HG02642 (cell line): ENCODE results near the gene PALLD.
"Not testable (repeated sequence)": the region's sequence is repeated elsewhere in the genome, so short reads cannot be mapped to it uniquely, and the experiment has no call there.

ENCODE experiments used
- ATAC-seq: cut with Tn5 transposase; IDR thresholded peaks from one replicate; pipeline ENCODE4 v1.9.1; 2021; ENCODE audit warnings: mild to moderate bottlenecking; ENCODE audit not compliant: unreplicated experiment, poor library complexity

PALLD gene

GRCh38 chr4:168690199-168690598 lies 193.3 kb downstream of the PALLD start:
- ATAC-seq, result no peak

- ATAC-seq, result no peak
Measured at GRCh38 chr4:168691631-168692369, 194.9 kb downstream of the PALLD start.

GRCh38 chr4:168693750-168694490 lies 197.1 kb downstream of the PALLD start:
- no peak for ATAC-seq

DNA sequence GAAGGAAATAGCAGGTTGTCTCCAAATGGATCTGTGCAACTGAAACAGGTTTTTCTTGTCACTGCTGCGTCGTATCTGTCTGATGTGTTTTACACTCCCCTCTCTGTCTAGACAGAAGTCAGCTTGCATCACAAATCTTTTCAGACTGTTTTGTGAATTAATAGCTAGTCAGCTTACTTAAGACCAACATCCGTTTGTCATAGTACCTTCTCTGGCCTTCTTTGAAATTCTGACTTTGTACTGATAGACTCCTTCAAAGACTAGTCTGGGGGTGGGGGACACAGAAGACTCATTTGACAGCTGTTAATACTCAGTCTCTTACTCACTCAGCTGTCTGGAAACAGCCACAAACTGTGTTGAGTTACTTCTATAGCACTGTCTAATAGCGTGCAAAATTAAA lies 197.8 kb downstream of the PALLD start:
- no peak for ATAC-seq

DNA sequence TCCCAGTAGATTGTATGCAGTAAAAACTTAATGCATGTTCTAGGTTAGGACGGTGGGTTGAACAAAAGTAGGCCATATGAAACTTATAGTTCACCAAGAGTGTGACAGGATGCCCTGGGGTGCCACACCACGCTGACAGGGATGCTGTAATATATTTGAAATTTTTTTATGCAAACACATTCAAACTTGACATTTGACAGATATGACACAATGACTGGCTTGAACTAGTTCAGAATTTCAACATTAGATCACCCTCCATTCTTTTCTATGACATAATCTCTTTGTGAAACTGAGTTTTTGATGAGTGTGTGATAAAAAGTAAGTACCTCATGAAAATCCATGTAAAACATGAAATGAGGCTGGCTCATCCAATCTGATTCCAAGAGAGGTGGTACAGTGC lies 198.4 kb downstream of the PALLD start:
- no peak for ATAC-seq

DNA sequence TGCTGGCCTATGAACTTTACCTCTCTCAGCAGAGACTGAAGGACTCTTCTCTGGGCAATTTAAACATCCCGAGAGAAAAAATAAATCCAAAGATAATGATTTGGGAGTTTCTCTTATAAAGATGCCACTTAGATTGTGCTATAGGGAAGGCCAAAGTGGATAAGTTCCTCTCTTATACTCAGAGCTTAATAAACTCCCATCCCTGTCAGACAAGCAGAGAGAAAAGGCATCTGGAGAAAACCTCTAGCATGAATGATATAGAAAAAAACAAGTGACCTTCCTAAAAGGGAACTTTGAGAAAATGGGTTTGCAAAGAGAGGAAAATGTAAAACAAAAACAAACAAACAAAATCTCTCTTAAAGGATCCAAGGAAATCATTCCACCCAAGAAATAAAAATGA lies 199.4 kb downstream of the PALLD start:
- ATAC-seq, result no peak

DNA sequence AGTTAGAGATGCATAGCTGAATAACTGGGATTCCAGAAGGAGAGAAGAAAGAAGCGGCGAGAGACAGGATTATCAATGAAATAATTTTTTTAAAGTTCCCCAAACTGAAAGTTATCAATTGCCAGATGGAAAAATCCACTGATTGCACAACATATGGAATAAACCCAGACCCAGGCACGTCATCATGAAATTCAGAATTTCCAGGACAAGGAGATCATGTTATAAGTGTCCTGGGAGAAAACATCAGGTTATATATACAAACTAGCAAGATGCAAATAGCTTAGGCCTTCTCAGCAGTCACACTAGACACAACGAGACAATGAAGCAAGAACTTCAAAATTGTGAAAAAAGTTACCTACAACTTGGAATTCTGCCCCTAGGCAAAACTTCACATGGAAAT lies 200.0 kb downstream of the PALLD start:
- no peak for ATAC-seq

- no peak for ATAC-seq
Measured at GRCh38 chr4:168699224-168699878, 202.5 kb downstream of the PALLD start.

- ATAC-seq, result no peak
Measured at GRCh38 chr4:168701061-168701460, 204.2 kb downstream of the PALLD start.

DNA sequence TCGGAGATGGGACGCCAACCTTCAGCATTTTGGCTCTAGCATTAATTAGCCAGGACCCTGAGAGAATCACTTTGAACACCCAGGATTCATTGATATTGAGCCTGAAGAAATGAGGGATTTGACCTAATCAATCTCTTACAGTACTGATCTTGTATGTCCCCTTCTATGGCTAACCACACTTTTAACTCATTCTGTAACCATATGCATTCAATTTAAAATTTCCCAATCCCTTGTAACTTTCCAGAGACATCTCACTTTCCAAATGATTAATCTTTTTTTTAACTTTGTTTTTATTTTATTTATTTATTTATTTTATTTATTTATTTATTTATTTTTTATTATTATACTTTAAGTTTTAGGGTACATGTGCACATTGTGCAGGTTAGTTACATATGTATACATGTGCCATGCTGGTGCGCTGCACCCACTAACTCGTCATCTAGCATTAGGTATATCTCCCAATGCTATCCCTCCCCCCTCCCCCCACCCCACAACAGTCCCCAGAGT lies 205.8 kb downstream of the PALLD start:
- not testable (repeated sequence) for ATAC-seq

DNA sequence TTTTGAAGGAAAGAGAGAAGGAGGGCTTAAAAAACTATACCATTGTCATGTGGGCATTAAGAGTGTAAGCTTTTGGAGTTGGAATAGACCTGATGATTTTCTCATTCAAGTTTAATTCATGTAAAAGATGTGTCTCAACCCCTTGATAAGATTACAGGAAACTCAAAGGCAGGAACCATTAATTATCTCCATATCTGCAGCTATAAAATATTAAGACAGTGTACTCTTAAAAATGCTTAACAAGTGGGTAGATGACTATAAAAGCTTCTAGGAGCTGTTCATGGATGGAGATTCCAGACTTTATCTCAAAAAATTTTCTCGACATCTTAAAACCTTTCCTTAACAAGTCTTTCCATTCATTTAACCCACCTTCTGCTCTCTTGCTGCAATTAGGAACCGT lies 208.3 kb downstream of the PALLD start:
- ATAC-seq, result no peak

- no peak for ATAC-seq
Measured at GRCh38 chr4:168707205-168707604, 210.4 kb downstream of the PALLD start.

DNA sequence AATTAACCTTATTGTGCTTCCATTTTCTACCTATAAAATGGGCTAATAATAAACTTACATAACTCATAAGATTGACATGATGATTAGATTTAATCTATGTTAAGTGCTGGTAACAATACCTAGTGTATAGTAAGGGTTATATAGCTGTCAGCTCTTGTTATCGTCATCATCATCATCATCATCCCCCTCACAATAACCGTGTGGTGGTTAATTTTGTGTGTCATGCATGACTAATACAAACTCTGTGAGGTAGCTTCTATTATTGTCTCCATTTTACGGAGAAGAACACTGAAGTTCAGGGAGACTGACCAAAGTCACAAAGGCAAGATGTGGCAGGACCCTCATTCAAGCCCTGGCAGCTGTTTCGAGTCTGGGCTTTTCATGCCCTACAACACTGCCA lies 211.3 kb downstream of the PALLD start:
- no peak for ATAC-seq

GRCh38 chr4:168710353-168710946 lies 213.6 kb downstream of the PALLD start:
- no peak for ATAC-seq

DNA sequence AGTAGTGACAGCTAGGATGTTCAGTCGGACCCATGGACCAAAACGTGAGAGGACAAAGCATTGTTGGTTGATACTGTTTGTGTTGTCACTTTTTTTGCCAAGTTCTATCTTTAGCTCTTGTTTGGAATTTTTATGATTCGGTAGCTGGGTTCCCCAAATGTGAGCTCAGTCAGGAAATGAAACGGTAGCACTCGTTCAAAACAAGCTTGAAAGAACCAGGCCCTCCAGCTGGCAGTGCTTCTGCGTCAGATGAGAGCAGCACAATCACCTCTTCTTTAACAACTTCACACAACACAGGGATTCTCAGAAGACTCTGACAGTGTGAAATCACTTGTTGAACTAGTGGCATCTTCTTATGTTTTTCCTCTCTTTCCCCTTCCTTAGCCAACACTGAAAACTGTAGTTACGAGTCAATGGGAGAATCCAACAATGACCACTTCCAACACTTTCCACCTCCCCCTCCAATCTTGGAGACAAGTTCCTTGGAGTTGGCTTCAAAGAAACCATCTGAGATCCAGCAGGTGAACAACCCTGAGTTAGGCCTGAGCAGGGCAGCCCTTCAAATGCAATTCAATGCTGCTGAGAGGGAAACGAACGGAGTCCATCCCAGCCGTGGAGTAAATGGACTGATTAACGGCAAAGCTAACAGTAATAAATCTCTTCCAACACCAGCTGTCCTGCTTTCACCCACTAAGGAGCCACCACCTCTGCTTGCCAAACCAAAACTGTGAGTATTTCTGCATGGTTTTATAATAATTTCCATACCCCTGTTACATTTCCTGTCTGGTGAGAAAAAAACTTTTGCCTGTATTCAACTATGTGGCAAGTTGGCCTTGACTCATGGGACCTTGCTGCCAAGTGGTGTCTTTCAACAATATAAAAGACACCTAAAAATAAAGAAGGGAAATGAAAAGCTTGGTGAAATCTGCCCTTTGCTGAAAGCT lies 214.6 kb downstream of the PALLD start:
- ATAC-seq, result no peak

- no peak for ATAC-seq
Measured at GRCh38 chr4:168712316-168712890, 215.6 kb downstream of the PALLD start.

DNA sequence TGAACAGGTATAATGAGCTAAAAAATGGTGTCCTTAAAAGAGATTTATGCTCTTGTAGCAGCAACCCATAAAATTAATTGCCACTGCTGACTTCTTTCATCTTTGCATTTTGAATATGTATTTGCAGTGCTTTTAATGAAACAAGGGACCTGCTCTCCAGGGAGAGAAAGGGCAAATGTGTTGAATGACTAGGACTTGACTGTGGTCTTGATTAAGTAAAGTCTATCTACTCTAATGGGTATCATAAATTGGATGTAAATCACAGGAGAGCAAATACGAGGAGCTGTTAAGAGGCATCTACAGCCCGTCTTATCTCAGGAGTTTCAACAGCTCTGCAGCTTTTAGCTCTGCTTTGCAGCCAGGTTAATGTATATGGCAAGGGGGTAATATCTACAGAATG lies 216.4 kb downstream of the PALLD start:
- ATAC-seq, result no peak

DNA sequence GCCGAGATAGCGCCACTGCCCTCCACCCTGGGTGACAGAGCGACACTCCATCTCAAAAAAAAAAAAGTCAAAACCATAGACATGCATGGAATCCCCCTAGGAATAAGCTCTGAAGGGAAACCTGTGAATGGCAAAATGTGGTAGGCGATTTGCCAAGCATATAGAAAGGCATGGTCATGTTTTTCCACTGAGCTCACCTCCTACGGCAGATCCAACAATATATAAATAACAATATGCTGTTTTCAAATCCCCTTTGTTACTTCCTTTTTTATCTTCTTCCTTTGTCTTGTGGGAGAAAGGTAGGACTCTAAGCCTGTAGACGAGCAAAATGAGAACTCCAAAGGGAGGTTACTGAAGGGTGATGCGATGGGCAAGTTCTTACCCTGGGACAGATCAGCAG lies 219.0 kb downstream of the PALLD start:
- no peak for ATAC-seq

DNA sequence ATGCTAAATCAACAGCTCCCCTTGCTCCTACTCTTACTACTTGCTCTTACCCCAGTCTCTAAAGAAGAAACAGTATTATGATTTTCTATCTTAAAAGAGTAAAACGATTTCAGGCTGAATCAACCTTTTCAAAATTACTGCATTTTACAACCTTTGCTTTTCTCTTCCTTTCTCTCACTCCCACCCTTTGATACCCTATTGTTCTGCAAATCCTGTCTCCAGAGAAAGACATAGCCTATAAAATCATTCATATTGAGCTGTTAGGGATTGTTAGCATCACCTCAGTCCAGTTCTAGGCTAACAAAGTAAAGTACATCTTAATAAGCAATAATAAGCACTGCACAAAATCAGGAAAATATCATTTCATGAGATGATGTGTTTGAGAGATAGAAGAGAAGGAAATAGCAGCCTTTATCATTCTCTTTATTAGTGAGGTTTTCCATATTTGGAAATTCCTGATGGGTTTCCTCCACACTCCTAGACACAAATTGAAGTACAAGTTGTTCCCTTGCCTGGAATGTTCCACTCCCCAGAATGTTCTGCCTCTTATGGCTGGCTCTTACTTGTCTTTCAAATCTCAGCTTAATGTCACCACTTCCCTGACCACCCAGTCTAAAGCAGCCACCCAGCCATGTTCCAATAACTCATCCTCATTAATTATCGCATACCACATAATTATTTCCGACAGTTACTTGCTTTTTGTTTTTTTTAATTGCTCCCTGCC lies 219.7 kb downstream of the PALLD start:
- ATAC-seq, result no peak
